Right atrium auricular region (tissue), 2 donors: ENCODE results near the gene BACH2. TPM values are rescaled to one million over a fixed set of nuclear protein-coding genes. Genes with fewer than 3 reads are reported as not detected.

Experiments
- DNase-seq: peaks from one replicate; pipeline ENCODE4 v3.0.0-alpha.2; 2019; ENCODE audit warnings: low spot score
- H3K27ac ChIP-seq, 2 donors: fragments of 200-600 bp; sonication (generic); 1 replicate in 1 of 2; 2 replicates in 1 of 2; pipeline ENCODE4 v1.5.1; 2016 to 2019
- H3K27me3 ChIP-seq, 2 donors: fragments of 200-600 bp; sonication (generic); one replicate each; pipeline versions ENCODE4 v1.5.1 to v1.6.0; 2017 to 2019
- H3K36me3 ChIP-seq: fragments of 200-600 bp; sonication (generic); one replicate; pipeline ENCODE4 v1.5.1; 2016
- H3K4me1 ChIP-seq, 2 donors: fragments of 200-600 bp; sonication (generic); one replicate each; pipeline versions ENCODE4 v1.5.1 to v1.6.0; 2017 to 2019
- H3K4me3 ChIP-seq, 2 donors: fragments of 200-600 bp; sonication (generic); 1 replicate in 1 of 2; 2 replicates in 1 of 2; pipeline ENCODE4 v1.5.1; 2017 to 2019; ENCODE audit warnings: mild to moderate bottlenecking in 1 of 2, moderate library complexity in 1 of 2
- H3K9me3 ChIP-seq, 2 donors: fragments of 200-600 bp; sonication (generic); one replicate each; pipeline ENCODE4 v1.5.1; 2019
- total RNA-seq, 2 donors: library from RNA; depleted of rRNA; stranded (reverse); fragments of >200 nt; gene quantifications; one replicate each; pipeline ENCODE4 v1.1.0, GENCODE V29; 2016
- TF ChIP-seq, protein P1 (sequence below), 2 donors: fragments of 200-600 bp; sonication (generic); IDR thresholded peaks; one replicate each; pipeline ENCODE4 v1.5.1; 2019; ENCODE audit warnings: antibody characterized with exemption in 2 of 2

BACH2 gene
- total RNA-seq, 2 donors from 2014 or later = 0.82 to 2.2 TPM

DNA sequence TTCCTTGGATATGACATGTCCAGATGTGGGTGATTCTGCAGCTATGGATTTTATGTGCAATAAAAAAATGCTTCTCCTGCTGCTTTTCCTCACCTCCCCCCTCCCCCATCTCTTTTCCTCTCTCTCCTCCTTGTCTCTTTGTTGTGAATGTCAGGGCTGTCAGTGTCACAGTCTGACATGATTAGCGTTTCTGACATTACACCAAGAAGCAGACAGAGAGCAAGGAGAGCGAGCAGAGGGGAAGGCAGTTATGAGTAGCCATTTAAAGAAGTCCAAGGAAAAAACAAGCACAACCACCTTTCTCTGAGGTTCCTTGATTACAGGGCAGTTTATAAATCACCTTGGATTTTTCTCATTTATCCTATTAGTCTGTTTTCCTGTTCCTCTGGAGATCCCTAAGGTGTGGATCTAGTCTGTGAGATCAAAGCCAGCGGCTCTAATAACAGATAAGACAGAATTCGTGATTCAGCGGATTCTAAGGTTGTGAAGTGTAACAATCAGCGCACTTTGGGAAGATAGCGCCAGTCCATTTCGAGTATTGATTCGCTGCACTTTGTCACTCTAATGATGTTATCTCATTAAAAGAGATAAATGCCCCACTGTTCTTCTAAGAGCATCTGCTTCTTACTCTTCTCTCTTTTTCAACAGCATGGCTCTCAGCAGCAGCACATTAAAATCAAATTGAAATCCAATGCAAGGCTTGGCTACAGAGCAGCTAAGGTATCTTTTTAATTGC lies 101.4 kb downstream of the BACH2 start:
- TF ChIP-seq, protein P1, sequence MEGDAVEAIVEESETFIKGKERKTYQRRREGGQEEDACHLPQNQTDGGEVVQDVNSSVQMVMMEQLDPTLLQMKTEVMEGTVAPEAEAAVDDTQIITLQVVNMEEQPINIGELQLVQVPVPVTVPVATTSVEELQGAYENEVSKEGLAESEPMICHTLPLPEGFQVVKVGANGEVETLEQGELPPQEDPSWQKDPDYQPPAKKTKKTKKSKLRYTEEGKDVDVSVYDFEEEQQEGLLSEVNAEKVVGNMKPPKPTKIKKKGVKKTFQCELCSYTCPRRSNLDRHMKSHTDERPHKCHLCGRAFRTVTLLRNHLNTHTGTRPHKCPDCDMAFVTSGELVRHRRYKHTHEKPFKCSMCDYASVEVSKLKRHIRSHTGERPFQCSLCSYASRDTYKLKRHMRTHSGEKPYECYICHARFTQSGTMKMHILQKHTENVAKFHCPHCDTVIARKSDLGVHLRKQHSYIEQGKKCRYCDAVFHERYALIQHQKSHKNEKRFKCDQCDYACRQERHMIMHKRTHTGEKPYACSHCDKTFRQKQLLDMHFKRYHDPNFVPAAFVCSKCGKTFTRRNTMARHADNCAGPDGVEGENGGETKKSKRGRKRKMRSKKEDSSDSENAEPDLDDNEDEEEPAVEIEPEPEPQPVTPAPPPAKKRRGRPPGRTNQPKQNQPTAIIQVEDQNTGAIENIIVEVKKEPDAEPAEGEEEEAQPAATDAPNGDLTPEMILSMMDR (IDR thresholded peaks at IDR 0.05) = no peak
- peaks cover 0 to 38% of the 10 kb centered on the region in 2 donors for H3K4me1 ChIP-seq
- H3K4me3 ChIP-seq = no peak overlapping the region

DNA sequence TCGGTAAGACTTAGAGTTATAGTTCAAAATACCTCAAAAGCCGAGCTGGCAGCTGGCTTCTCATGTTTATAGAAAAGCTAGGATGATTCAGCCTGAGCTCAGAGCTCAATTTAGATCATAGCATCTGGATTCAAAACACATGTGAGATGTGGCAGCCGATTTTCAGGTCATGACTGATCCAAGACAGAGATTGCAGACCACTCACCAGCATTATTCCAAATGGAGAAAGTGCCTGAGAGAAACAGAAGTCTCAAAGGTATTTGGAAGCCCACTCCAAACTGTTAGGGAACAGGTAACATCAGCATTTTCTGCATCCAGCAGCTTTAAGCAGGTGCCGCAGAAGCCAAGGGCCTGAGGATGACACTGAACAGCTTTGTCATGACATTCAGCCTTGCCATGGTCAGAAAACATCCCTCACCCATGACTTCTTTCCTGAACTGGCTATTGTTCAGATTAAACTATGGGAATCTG lies 102.2 kb downstream of the BACH2 start:
- H3K9me3 ChIP-seq = no peaks in the 10 kb centered on the region
- DNase-seq = no peak
- peaks cover 0 to 38% of the 10 kb centered on the region in 2 donors for H3K4me1 ChIP-seq
- TF ChIP-seq, protein P1 (IDR thresholded peaks at IDR 0.05) = no peak
- H3K27me3 ChIP-seq = no peaks in the 10 kb centered on the region
- H3K36me3 ChIP-seq = no peaks in the 10 kb centered on the region
- no peak overlapping the region for H3K4me3 ChIP-seq
- H3K27ac ChIP-seq = peak overlapping the region in 1 of 2 donors; percentile 59

More for the DNA sequence above, 101.4 kb downstream of the BACH2 start:
- Histone ChIP-seq H3K27me3 (no peaks in the 10 kb centered on the region), H3K9me3 (no peaks in the 10 kb centered on the region), H3K36me3 (no peaks in the 10 kb centered on the region), H3K27ac (peak overlapping the region in 1 of 2 donors; percentile 59)
- DNase-seq = no peak

DNA sequence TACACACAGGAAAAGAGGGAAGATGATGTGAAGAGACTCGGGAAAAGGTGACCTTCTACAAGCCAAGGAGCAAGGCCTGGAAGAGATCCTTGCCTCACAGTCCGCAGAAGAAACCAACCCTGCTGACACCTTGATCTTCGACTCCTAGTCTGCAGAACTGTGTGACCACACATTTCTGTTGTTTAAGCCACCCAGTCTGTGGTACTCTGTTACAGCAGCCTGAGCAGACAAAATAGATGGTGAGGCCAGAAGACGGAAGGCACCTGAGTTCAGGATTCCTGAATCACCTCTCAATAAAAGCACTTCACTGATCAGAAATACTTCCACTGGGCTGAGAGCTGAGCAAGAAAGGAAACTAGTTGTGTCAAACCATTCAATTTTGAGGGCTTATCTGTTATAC lies 103.3 kb downstream of the BACH2 start:
- no peaks in the 10 kb centered on the region for H3K9me3 ChIP-seq
- TF ChIP-seq, protein P1 (IDR thresholded peaks at IDR 0.05) = no peak
- H3K27me3 ChIP-seq = no peaks in the 10 kb centered on the region
- no peak for DNase-seq
- no peak overlapping the region for H3K4me3 ChIP-seq
- H3K27ac ChIP-seq = no peak overlapping the region
- no peaks in the 10 kb centered on the region for H3K36me3 ChIP-seq
- H3K4me1 ChIP-seq = peaks cover 0 to 38% of the 10 kb centered on the region in 2 donors

DNA sequence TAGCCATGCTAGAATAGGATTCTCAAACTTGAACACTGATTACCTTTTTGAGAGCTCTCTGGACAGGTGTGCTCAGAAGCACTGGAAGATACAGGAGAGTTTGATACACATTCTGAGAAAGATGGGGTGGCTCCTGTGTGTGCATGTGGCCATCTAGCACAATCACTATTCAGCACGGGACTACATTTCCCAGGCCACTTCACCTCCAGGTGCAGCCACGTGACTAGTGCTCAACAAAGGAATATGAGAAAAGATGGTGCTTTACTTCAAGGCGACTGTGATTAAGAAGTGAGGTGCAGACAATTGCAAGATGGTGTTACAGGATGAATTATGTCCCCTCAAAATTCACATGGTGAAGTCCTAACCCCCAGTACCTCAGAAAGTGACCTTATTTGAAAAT lies 103.8 kb downstream of the BACH2 start:
- H3K9me3 ChIP-seq = no peaks in the 10 kb centered on the region

DNA sequence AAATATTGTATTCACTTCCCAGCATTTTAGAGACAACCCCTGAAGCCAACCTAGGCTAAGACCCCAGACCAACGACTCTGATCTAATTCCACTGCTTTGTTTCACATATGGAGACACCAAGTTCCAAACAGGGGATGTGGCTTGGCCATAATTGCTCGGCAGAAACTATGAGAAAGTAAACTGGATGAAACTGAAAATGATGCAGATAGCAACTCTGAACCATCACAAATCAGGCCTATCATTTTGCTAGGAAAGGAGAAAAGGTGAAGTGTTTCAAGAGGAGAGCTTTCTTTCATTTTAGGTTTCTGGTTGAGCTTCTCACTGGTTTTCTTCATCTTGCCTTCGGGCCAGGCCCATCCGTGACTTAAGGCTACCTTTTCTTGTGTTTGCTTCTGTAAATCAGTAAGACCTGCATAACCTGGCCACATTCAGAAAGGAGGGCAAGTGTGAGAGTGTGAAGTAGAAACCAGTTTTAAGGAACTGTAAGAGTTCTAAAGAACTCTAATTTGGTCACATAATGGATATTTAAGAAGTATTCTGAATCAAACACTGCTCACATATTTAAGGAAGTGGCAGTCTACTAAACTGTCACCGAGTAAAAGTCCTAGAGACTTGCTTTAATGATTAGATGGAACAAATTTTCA lies 105.8 kb downstream of the BACH2 start:
- H3K27ac ChIP-seq = no peak overlapping the region
- TF ChIP-seq, protein P1 (IDR thresholded peaks at IDR 0.05) = no peak
- no peak overlapping the region for H3K4me3 ChIP-seq
- no peaks in the 10 kb centered on the region for H3K27me3 ChIP-seq
- H3K9me3 ChIP-seq = no peaks in the 10 kb centered on the region
- DNase-seq = no peak
- peaks cover 0 to 38% of the 10 kb centered on the region in 2 donors for H3K4me1 ChIP-seq
- no peaks in the 10 kb centered on the region for H3K36me3 ChIP-seq

More for the DNA sequence above, 103.8 kb downstream of the BACH2 start:
- DNase-seq = no peak
- no peaks in the 10 kb centered on the region for H3K36me3 ChIP-seq
- TF ChIP-seq, protein P1 (IDR thresholded peaks at IDR 0.05) = no peak
- H3K4me1 ChIP-seq = peaks cover 0 to 39% of the 10 kb centered on the region in 2 donors
- no peak overlapping the region for H3K27ac ChIP-seq
- H3K4me3 ChIP-seq = no peak overlapping the region
- no peaks in the 10 kb centered on the region for H3K27me3 ChIP-seq
